H9 (cell line): Measurements from ENCODE around the gene CDKAL1. TPM values are rescaled to one million over a fixed set of nuclear protein-coding genes. Genes with fewer than 3 reads are reported as not detected.
A peak's percentile ranks its signal among the peaks of the same experiment; 100 is the strongest.

ENCODE experiments used
- DNase-seq: peaks from one replicate; pipeline ENCODE4 v3.0.0-alpha.2; 2017
- H2AFZ ChIP-seq: one replicate; pipeline ENCODE4 v1.6.1; 2013; ENCODE audit warnings: mild to moderate bottlenecking, low read length, control low read depth, moderate library complexity
- H2AK5ac ChIP-seq: 2 replicates; pipeline ENCODE4 v1.6.1; 2013; ENCODE audit warnings: low read length, control low read depth, mixed read lengths; ENCODE audit not compliant: insufficient read length
- H2BK120ac ChIP-seq: one replicate; pipeline ENCODE4 v1.6.1; 2013; ENCODE audit warnings: low read depth, mild to moderate bottlenecking, low read length, control low read depth, inconsistent platforms; ENCODE audit not compliant: poor library complexity, severe bottlenecking
- H2BK12ac ChIP-seq: 2 replicates; pipeline ENCODE4 v1.6.1; 2013; ENCODE audit warnings: low read length, control low read depth, mixed read lengths, low read depth; ENCODE audit not compliant: insufficient read length
- H2BK15ac ChIP-seq: 2 replicates; pipeline ENCODE4 v1.6.1; 2013; ENCODE audit warnings: low read depth, low read length, control low read depth
- H2BK20ac ChIP-seq: one replicate; pipeline ENCODE4 v1.6.1; 2013; ENCODE audit warnings: low read depth, mild to moderate bottlenecking, low read length, control low read depth, inconsistent platforms; ENCODE audit not compliant: poor library complexity, severe bottlenecking
- H2BK5ac ChIP-seq: 2 replicates; pipeline ENCODE4 v1.6.1; 2013; ENCODE audit warnings: low read length, control low read depth, mixed read lengths; ENCODE audit not compliant: insufficient read length
- H3K14ac ChIP-seq: 2 replicates; pipeline ENCODE4 v1.6.1; 2013; ENCODE audit warnings: low read length, control low read depth; ENCODE audit not compliant: insufficient read depth
- H3K18ac ChIP-seq: 2 replicates; pipeline ENCODE4 v1.6.1; 2013; ENCODE audit warnings: low read depth, mild to moderate bottlenecking, mixed read lengths, low read length, control low read depth; ENCODE audit not compliant: insufficient read length
- H3K23ac ChIP-seq: 2 replicates; pipeline ENCODE4 v1.6.1; 2013; ENCODE audit warnings: low read length, control low read depth, mixed read lengths, low read depth; ENCODE audit not compliant: insufficient read length
- H3K23me2 ChIP-seq: 2 replicates; pipeline ENCODE4 v1.6.1; 2013; ENCODE audit warnings: low read depth, mild to moderate bottlenecking, mixed read lengths, low read length, control low read depth; ENCODE audit not compliant: insufficient read length, poor library complexity, severe bottlenecking
- H3K27ac ChIP-seq: 2 replicates; pipeline ENCODE4 v1.5.1; 2013; ENCODE audit warnings: low read length, control low read depth, mixed read lengths, low read depth; ENCODE audit not compliant: insufficient read length
- H3K27me3 ChIP-seq: 2 replicates; pipeline ENCODE4 v1.6.1; 2013; ENCODE audit warnings: low read length, control low read depth, inconsistent platforms; ENCODE audit not compliant: insufficient read depth
- H3K4ac ChIP-seq: 2 replicates; pipeline ENCODE4 v1.6.1; 2013; ENCODE audit warnings: low read depth, mild to moderate bottlenecking, control low read depth, inconsistent platforms, low read length, moderate library complexity
- H3K4me1 ChIP-seq: 2 replicates; pipeline ENCODE4 v1.6.1; 2013; ENCODE audit warnings: low read length, control low read depth, inconsistent platforms; ENCODE audit not compliant: insufficient read depth
- H3K4me2 ChIP-seq: 2 replicates; pipeline ENCODE4 v1.6.1; 2013; ENCODE audit warnings: low read length, control low read depth, mixed read lengths; ENCODE audit not compliant: insufficient read length, insufficient read depth
- H3K56ac ChIP-seq: 2 replicates; pipeline ENCODE4 v1.6.1; 2013; ENCODE audit warnings: low read depth, mild to moderate bottlenecking, mixed read lengths, low read length, control low read depth; ENCODE audit not compliant: insufficient read length
- H3K79me1 ChIP-seq: 2 replicates; pipeline ENCODE4 v1.6.1; 2013; ENCODE audit warnings: low read depth, mild to moderate bottlenecking, moderate library complexity, low read length, control low read depth, inconsistent platforms; ENCODE audit not compliant: insufficient read depth, poor library complexity, severe bottlenecking
- H3K79me2 ChIP-seq: 2 replicates; pipeline ENCODE4 v1.6.1; 2013; ENCODE audit warnings: low read length, control low read depth, inconsistent platforms; ENCODE audit not compliant: insufficient read depth
- H3K9ac ChIP-seq: 2 replicates; pipeline ENCODE4 v1.6.1; 2013; ENCODE audit warnings: low read length, control low read depth, mixed read lengths; ENCODE audit not compliant: insufficient read length; ENCODE audit errors: extremely low read depth
- H3K9me3 ChIP-seq: one replicate; pipeline ENCODE4 v1.6.1; 2013; ENCODE audit warnings: low read depth, low read length, inconsistent platforms; ENCODE audit not compliant: control insufficient read depth
- H3T11ph ChIP-seq: one replicate; pipeline ENCODE4 v1.6.1; 2013; ENCODE audit warnings: mild to moderate bottlenecking, low read length, control low read depth, inconsistent platforms
- H4K20me1 ChIP-seq: one replicate; pipeline ENCODE4 v1.6.1; 2013; ENCODE audit not compliant: control insufficient read depth, insufficient read length, insufficient read depth
- H4K5ac ChIP-seq: 2 replicates; pipeline ENCODE4 v1.6.1; 2013; ENCODE audit warnings: low read depth, mild to moderate bottlenecking, mixed read lengths, low read length, control low read depth; ENCODE audit not compliant: insufficient read length
- H4K8ac ChIP-seq: replicated peaks from 2 replicates; pipeline ENCODE4 v1.6.1; 2013; ENCODE audit warnings: low read length, control low read depth, mixed read lengths, low read depth; ENCODE audit not compliant: insufficient read length
- H4K91ac ChIP-seq: 2 replicates; pipeline ENCODE4 v1.6.1; 2013; ENCODE audit warnings: low read depth, mild to moderate bottlenecking, moderate library complexity, mixed read lengths, low read length, control low read depth; ENCODE audit not compliant: insufficient read length
- H3K27ac Mint-ChIP-seq, 3 experiments: 2 replicates in 2 of 3; 3 replicates in 1 of 3; pipeline ENCODE4 v1.8.0; 2020 to 2021; ENCODE audit warnings: mixed read lengths in 3 of 3, mild to moderate bottlenecking in 1 of 3, moderate library complexity in 1 of 3
- H3K27me3 Mint-ChIP-seq: 2 replicates; pipeline ENCODE4 v1.8.0; 2021; ENCODE audit warnings: low read depth, mild to moderate bottlenecking, moderate library complexity, mixed read lengths
- H3K36me3 Mint-ChIP-seq, 3 experiments: 2 replicates in 2 of 3; 3 replicates in 1 of 3; pipeline ENCODE4 v1.8.0; 2020 to 2021; ENCODE audit warnings: low read depth in 3 of 3, mixed read lengths in 3 of 3; ENCODE audit not compliant: insufficient read depth in 1 of 3
- H3K4me1 Mint-ChIP-seq, 2 experiments: 2 replicates each; pipeline ENCODE4 v1.8.0; 2020; ENCODE audit warnings: mixed read lengths in 2 of 2
- H3K4me3 Mint-ChIP-seq, 2 experiments: 2 replicates in 1 of 2; 3 replicates in 1 of 2; pipeline ENCODE4 v1.8.0; 2020 to 2021; ENCODE audit warnings: mild to moderate bottlenecking in 2 of 2, mixed read lengths in 2 of 2, moderate library complexity in 1 of 2
- H3K9me3 Mint-ChIP-seq, 2 experiments: 2 replicates in 1 of 2; 3 replicates in 1 of 2; pipeline ENCODE4 v1.8.0; 2020; ENCODE audit warnings: mild to moderate bottlenecking in 2 of 2, mixed read lengths in 2 of 2, moderate library complexity in 1 of 2
- WGBS: extraction: QIAGEN DNeasy Blood & Tissue Kit; methylation state at CpG from one replicate; pipeline ENCODE4 v1.1.7; 2013; ENCODE audit warnings: missing lambda C conversion rate, low lambda C conversion rate, mixed read lengths; ENCODE audit not compliant: insufficient read length; ENCODE audit errors: extremely low coverage; 5-methylcytosine and 5-hydroxymethylcytosine counted together
- total RNA-seq: library from RNA; stranded (reverse); gene quantifications from 2 replicates; pipeline ENCODE4 v1.2.1, GENCODE V29; 2021
- TF ChIP-seq, protein P1 (sequence below): fragments of 200-600 bp; sonication (generic); conservative IDR thresholded peaks from 3 replicates; pipeline ENCODE4 v1.8.0; 2021; ENCODE audit warnings: antibody characterized with exemption, mild to moderate bottlenecking

The CDKAL1 gene
- total RNA-seq, 1 experiment from 2014 or later, result 23.0 TPM

DNA sequence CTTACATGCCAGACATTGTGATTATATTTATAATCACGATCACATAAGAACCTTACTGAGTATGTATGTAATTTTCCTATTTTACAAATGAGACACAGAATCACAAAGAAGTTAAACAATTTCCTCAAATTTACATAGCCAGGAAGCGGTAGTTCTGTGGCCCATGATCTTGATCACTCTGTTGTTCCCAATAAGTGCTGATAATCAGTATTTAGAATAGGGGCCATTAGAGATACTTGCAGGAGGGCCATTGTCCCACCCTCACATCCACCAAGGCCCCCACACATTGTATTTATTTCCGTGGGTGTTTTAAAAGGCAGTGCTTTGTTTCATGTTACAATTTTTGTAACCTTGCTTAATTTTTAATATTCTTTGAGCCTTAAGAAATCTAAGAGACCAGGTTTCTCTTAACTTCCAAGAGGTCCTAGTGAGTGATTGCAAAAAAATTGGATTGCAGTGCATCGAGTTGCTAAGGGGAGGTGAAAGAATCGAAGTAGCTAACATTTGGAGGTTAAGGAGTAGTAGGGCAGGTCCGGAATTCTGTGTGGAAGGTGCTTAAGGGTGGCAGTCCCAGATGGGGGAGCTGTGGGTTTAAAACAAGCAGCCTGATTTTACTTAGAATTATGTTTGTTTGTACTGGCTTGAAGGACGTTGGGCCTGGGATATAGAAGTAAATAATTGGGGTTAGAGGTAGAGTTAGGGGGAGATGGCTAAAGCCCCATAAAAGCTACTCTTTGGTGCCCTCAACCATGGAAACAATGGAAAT, 339.4 kb downstream of the CDKAL1 start:
- DNase-seq, result peak; percentile 50
- peaks cover 61 to 63% of the 10 kb centered on the region in 2 experiments for H3K4me1 Mint-ChIP-seq
- no peak overlapping the region for H3K9ac ChIP-seq
- H4K91ac ChIP-seq, result no peak overlapping the region
- peaks cover 13% of the 10 kb centered on the region for H3K4me1 ChIP-seq
- no peaks in the 10 kb centered on the region for H3K27me3 ChIP-seq
- no CpG with 5 or more reads among the region's 7 CpGs for WGBS
- no peak overlapping the region for H2AFZ ChIP-seq
- H3K36me3 Mint-ChIP-seq, result no peaks in the 10 kb centered on the region
- H3K4me2 ChIP-seq, result no peak overlapping the region
- no peaks in the 10 kb centered on the region for H4K20me1 ChIP-seq
- H2AK5ac ChIP-seq, result no peak overlapping the region
- no peak overlapping the region for H2BK15ac ChIP-seq
- H3K56ac ChIP-seq, result no peak overlapping the region
- H3K4me3 Mint-ChIP-seq, result peak overlapping the region in 1 of 2 experiments; percentile 18; a peak in 2 of 5 replicates
- H3K14ac ChIP-seq, result no peak overlapping the region
- peak overlapping the region; percentile 88 for H3K27ac ChIP-seq
- H2BK120ac ChIP-seq, result no peak overlapping the region
- H3K27ac Mint-ChIP-seq, result peak overlapping the region; percentile 74 to 92 (median 90)
- TF ChIP-seq, protein P1, sequence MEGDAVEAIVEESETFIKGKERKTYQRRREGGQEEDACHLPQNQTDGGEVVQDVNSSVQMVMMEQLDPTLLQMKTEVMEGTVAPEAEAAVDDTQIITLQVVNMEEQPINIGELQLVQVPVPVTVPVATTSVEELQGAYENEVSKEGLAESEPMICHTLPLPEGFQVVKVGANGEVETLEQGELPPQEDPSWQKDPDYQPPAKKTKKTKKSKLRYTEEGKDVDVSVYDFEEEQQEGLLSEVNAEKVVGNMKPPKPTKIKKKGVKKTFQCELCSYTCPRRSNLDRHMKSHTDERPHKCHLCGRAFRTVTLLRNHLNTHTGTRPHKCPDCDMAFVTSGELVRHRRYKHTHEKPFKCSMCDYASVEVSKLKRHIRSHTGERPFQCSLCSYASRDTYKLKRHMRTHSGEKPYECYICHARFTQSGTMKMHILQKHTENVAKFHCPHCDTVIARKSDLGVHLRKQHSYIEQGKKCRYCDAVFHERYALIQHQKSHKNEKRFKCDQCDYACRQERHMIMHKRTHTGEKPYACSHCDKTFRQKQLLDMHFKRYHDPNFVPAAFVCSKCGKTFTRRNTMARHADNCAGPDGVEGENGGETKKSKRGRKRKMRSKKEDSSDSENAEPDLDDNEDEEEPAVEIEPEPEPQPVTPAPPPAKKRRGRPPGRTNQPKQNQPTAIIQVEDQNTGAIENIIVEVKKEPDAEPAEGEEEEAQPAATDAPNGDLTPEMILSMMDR, result peak; percentile 55
- H4K5ac ChIP-seq, result no peak overlapping the region
- peak overlapping the region; percentile 43 for H2BK12ac ChIP-seq
- H2BK5ac ChIP-seq, result peak overlapping the region; percentile 57
- H4K8ac ChIP-seq, result no peak overlapping the region
- no peak overlapping the region for H3K18ac ChIP-seq
- H3K79me1 ChIP-seq, result no peaks in the 10 kb centered on the region
- H2BK20ac ChIP-seq, result peak overlapping the region; percentile 62
- no peaks in the 10 kb centered on the region for H3K79me2 ChIP-seq
- H3K23ac ChIP-seq, result no peak overlapping the region
- H3K27me3 Mint-ChIP-seq, result no peaks in the 10 kb centered on the region
- no peaks in the 10 kb centered on the region for H3K9me3 ChIP-seq
- H3K23me2 ChIP-seq, result no peaks in the 10 kb centered on the region
- H3K4ac ChIP-seq, result no peak overlapping the region
- no peaks in the 10 kb centered on the region for H3K9me3 Mint-ChIP-seq
- no peak overlapping the region for H3T11ph ChIP-seq
